IMR-90 (cell line): ENCODE measurements around the gene SLC22A2.

Experiments used
- FOS ChIP-seq: fragments of 150-350 bp; IDR thresholded peaks from 2 replicates; pipeline ENCODE4 v1.6.1; 2016; ENCODE audit warnings: low read depth, low read length
- POLR2A ChIP-seq: IDR thresholded peaks from 2 replicates; pipeline ENCODE4 v1.6.1; 2012; ENCODE audit warnings: mild to moderate bottlenecking, low read depth, low read length
- RFX5 ChIP-seq: IDR thresholded peaks from 2 replicates; pipeline ENCODE4 v1.8.0; 2012; ENCODE audit warnings: low read depth, mild to moderate bottlenecking, low read length, moderate library complexity
- SMC3 ChIP-seq: fragments of 150-350 bp; IDR thresholded peaks from 2 replicates; pipeline ENCODE4 v1.6.1; 2016; ENCODE audit warnings: low read depth, mild to moderate bottlenecking, antibody characterized with exemption, low read length, moderate library complexity
- TF ChIP-seq, protein P1 (sequence below): conservative IDR thresholded peaks from 2 replicates; pipeline ENCODE4 v1.5.1; 2012; ENCODE audit warnings: mild to moderate bottlenecking, low read depth, low read length, improper control_type of control experiment
- TF ChIP-seq, protein P2 (sequence below): fragments of 150-350 bp; IDR thresholded peaks from 2 replicates; pipeline ENCODE4 v1.6.1; 2017; ENCODE audit warnings: mild to moderate bottlenecking, antibody characterized with exemption, low read length, low read depth

DNA sequence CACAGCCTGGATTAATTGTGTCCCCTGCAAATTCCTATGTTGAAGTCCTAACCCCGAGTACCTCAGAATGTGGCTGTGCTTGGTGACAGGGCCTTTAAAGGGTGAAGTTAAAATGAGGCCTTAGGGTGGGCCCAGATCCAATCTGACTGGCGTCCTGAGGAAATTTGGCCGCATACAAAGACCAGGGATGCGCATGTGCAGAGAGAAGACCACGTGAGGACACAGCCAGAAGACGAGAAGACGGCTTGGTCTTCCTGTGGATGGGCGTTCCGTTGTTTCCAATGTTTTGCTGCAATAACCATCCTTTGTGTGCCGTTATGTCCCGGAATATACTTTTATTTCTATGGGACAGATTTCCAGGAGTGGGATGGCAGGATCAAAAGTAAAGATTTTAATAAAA lies 40.9 kb upstream of the SLC22A2 start:
- TF ChIP-seq SMC3 (no peak), POLR2A (no peak), RFX5 (no peak), FOS (no peak)
- TF ChIP-seq, protein P1, sequence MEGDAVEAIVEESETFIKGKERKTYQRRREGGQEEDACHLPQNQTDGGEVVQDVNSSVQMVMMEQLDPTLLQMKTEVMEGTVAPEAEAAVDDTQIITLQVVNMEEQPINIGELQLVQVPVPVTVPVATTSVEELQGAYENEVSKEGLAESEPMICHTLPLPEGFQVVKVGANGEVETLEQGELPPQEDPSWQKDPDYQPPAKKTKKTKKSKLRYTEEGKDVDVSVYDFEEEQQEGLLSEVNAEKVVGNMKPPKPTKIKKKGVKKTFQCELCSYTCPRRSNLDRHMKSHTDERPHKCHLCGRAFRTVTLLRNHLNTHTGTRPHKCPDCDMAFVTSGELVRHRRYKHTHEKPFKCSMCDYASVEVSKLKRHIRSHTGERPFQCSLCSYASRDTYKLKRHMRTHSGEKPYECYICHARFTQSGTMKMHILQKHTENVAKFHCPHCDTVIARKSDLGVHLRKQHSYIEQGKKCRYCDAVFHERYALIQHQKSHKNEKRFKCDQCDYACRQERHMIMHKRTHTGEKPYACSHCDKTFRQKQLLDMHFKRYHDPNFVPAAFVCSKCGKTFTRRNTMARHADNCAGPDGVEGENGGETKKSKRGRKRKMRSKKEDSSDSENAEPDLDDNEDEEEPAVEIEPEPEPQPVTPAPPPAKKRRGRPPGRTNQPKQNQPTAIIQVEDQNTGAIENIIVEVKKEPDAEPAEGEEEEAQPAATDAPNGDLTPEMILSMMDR, result no peak
- TF ChIP-seq, protein P2, sequence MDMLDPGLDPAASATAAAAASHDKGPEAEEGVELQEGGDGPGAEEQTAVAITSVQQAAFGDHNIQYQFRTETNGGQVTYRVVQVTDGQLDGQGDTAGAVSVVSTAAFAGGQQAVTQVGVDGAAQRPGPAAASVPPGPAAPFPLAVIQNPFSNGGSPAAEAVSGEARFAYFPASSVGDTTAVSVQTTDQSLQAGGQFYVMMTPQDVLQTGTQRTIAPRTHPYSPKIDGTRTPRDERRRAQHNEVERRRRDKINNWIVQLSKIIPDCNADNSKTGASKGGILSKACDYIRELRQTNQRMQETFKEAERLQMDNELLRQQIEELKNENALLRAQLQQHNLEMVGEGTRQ, result no peak
